HG02885 (cell line): ENCODE results near the gene MRTFA.
A peak's percentile ranks its signal among the peaks of the same experiment; 100 is the strongest.

Experiments
- ATAC-seq: cut with Tn5 transposase; IDR thresholded peaks from one replicate; pipeline ENCODE4 v1.9.1; 2021; ENCODE audit warnings: mild to moderate bottlenecking; ENCODE audit not compliant: unreplicated experiment, poor library complexity

MRTFA gene

GRCh38 chr22:40479126-40479800 is 157.3 kb downstream of the MRTFA start:
- ATAC-seq: no peak

- ATAC-seq: no peak
These were observed 158.0 kb downstream of the MRTFA start for GRCh38 chr22:40478338-40479125.

DNA sequence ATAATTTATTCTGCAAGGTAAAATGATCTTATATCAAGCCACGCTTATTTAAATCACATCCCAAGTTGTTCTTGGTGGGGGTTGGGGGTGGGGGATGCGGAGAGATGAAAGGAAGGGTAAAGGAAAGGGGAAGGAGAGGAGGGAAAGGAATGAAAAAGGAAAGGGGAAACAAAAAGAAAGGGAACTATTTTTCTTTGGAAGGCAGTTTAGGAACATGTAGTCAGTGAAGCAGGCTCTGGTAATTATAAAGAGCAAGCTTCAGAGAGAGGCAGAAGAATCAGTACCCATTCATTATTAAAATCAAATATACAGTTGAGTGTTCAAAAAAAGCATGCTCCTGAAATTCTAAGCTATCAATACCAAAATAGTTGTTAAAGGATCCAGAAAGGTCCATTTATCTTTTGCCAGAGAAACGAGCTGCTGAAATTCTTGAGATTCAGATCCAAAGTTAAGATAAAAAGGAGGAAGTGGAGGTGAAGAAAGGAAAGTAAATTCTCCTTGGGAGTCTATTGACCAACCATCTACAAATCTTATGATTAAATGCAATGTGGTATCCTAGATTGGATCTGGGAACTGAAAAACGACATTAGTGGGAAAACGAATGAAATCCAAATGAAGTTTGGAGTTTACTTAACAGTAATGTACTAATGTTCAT is 158.7 kb downstream of the MRTFA start:
- ATAC-seq: no peak

- no peak for ATAC-seq
These were observed 160.2 kb downstream of the MRTFA start for GRCh38 chr22:40476341-40476740.

- ATAC-seq: no peak
These were observed 162.8 kb downstream of the MRTFA start for GRCh38 chr22:40473703-40474102.

- ATAC-seq: no peak
These were observed 163.9 kb downstream of the MRTFA start for GRCh38 chr22:40472579-40472978.

DNA sequence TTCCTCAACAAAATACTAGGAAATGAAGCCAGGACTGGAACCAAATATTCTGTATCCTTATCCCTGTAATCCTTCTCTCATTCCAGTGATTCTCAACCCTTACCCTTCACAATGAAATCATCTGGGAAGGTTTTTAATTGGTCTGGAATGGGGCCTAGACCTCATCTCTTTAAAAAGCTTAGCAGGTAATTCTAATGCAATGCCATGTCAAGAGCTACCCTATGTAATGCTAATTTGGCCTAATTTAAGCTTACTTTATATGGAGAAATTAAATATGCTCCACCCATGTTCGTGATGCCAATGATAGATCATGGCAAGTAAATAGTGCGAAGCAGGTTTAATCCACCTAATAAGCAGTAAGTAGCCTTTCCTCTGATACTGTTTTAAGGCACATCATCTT is 164.5 kb downstream of the MRTFA start:
- ATAC-seq: no peak

GRCh38 chr22:40469181-40469580 is 167.3 kb downstream of the MRTFA start:
- ATAC-seq: no peak

GRCh38 chr22:40468616-40469015 is 167.9 kb downstream of the MRTFA start:
- no peak for ATAC-seq

DNA sequence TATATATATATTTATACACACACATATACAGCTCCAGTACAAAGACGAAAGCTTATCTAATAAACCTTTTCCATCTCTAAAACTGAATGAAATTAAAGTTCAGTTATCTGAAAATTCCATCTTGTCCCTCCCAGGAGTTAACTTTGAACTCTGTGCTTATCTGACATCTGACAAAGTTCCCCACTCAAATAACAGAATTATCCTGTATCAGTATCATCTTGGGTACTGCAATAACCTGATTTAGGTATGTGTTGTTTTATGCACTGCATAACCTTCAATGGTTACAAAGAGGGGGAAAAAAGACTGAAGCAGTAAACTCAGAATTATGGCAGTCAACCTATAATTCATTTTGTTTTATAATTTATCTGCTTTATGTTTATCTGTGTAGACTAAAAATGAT is 169.5 kb downstream of the MRTFA start:
- no peak for ATAC-seq

DNA sequence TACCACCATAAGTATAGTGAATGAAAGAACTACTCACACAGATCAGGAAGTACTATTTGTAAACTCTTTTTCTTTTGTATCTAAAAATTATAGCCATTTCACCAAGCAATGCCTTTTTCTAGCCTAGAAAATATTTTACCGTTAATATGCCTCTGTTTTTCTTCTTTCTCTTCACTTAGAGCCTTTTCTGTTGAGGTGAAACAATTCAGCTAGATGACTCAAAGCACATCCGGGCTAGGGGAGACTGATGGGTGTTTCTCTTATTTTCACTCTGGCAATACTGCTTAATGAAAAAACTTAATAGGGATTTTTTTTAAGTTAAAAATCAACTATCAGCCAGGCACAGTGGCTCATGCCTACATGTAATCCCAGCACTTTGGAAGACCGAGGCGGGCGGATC is 172.8 kb downstream of the MRTFA start:
- ATAC-seq: no peak

- peak; percentile 56 for ATAC-seq
These were observed 173.4 kb downstream of the MRTFA start for GRCh38 chr22:40463017-40463631.

DNA sequence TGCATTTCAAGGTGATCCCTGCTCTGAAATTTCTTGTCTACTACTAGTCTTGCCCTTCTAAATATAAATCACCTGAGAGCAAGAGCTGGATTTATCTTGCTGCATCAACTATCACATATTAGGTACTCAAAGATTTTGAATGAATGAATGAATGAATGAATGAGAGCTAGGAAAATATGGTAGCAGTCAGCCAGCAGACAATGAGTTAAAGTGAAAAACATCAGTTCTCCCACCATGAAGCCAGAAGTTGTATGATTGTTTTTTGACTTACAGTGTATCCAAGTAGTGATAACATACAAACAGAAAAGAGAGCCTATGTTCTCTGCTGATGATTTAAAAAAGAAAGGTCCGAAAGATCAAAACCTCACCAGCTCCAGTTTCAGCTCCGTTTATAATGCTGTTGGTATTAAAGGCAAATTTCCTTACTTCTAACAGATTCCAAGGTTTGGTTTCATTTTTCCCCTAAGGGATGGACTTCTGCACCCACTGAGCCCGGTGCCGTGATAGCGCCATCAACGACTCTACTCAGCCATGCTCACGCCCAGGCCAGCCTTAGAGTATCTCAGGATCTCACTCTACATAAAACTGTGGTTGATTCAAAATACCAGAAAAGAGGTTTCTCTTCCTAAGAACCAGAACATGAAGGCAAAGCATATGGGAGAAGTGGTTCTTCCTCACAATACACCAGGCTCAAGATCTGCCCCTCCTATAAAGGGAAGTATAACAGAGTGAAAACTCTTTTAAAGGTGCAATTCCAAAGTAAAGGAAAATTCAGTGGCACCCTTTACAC is 174.1 kb downstream of the MRTFA start:
- no peak for ATAC-seq

GRCh38 chr22:40453671-40454070 is 182.8 kb downstream of the MRTFA start:
- ATAC-seq: no peak

- ATAC-seq: no peak
These were observed 183.6 kb downstream of the MRTFA start for GRCh38 chr22:40452730-40453487.

- ATAC-seq: no peak
These were observed 185.3 kb downstream of the MRTFA start for GRCh38 chr22:40451210-40451609.

- no peak for ATAC-seq
These were observed 185.9 kb downstream of the MRTFA start for GRCh38 chr22:40450616-40451015.

DNA sequence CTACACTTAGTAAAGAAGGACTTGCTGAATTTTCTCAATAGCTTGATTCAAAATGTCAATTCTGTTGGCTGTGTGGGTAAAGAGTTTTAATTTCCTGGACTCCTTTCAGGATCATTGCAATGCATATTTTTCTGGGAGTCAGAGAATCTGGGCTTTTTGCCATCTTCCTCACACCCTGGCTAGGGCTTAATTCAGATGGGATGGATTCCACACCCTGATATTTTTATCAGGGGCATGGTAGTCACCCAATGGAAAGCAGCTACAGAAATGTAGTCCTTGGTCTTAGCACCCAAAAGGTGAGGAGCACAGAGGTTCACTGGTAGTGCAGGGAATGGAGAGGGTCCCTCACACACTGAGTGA is 186.9 kb downstream of the MRTFA start:
- ATAC-seq: no peak

- no peak for ATAC-seq
These were observed 190.3 kb downstream of the MRTFA start for GRCh38 chr22:40446203-40446602.
